Measurements from ENCODE around the gene PGPEP1. TPM values are rescaled to one million over a fixed set of nuclear protein-coding genes. Genes with fewer than 3 reads are reported as not detected.

Gene PGPEP1
- total and polyA plus RNA-seq, 10 of the 15 experiments (the other 5 are each of a cell fraction or from before 2014, with no cell fraction given) = 13.8 to 39.4 (median 17.0) TPM

DNA sequence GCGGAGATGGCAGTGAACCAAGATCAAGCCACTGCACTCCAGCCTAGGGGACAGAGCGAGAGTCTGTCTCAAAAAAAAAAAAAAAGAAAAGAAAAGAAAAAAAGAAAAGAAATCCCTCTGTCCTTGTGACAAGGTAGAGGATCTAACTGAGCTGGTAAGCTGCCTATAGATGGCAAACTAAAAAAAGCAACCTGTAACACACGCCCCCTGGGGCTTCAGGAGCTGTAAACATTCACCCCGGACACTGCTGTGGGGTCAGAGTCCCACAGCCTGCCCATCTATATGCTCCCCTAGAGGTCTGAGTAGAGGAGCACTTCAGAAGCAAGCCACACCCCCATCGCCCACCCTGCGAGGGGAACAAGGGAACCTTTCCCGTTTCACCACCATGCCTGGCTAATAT, 4.3 kb upstream of the PGPEP1 start (continued):
- TF ChIP-seq SREBF2 (IDR thresholded peaks at IDR 0.05; ENCODE audit: low read length) = no peak
- TF ChIP-seq, protein P1, sequence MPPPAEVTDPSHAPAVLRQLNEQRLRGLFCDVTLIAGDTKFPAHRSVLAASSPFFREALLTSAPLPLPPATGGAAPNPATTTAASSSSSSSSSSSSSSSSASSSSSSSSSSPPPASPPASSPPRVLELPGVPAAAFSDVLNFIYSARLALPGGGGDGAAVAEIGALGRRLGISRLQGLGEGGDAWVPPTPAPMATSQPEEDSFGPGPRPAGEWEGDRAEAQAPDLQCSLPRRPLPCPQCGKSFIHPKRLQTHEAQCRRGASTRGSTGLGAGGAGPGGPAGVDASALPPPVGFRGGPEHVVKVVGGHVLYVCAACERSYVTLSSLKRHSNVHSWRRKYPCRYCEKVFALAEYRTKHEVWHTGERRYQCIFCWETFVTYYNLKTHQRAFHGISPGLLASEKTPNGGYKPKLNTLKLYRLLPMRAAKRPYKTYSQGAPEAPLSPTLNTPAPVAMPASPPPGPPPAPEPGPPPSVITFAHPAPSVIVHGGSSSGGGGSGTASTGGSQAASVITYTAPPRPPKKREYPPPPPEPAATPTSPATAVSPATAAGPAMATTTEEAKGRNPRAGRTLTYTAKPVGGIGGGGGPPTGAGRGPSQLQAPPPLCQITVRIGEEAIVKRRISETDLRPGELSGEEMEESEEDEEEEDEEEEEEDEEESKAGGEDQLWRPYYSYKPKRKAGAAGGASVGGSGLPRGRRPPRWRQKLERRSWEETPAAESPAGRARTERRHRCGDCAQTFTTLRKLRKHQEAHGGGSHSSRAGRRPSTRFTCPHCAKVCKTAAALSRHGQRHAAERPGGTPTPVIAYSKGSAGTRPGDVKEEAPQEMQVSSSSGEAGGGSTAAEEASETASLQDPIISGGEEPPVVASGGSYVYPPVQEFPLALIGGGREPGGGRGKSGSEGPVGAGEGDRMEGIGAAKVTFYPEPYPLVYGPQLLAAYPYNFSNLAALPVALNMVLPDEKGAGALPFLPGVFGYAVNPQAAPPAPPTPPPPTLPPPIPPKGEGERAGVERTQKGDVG (CRISPR knock-in tag; IDR thresholded peaks at IDR 0.05) = no peak

DNA sequence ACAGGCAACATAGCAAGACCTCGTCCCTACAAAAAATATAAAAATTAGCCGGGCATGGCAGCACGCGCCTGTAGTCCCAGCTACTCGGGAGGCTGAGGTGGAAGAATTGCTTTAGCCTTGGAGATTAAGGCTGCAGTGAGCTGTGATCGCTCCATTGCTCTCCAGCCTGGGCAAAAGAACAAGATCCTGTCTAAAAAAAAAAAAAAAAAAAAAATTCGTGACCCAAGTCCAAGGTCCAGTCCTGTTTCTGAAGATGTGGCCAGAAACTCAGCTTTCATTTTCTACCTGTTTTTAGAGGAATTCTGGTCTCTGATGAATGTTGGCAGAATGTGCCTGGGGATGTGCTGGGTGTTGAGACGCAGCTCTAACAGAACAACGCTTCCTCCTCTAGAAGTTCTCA, 1.9 kb upstream of the PGPEP1 start:
- BruUV-seq (replicated peaks) = no TSS peak
- H3K27me3 ChIP-seq (replicated peaks in 1 of 2; ENCODE audit: control insufficient read depth in 2 of 2, insufficient read depth in 2 of 2, low read length in 1 of 2) = no peaks in the 10 kb centered on the region
- CTCF ChIA-PET = interaction anchor here (0.9 to 3.3 kb wide), 11 partner anchors 10 to 113 kb away, joined by 3 to 56 read pairs (median 6); partner anchors contain the start of genes GDF15, JUND, LRRC25 and LSM4
- DNase-seq (ENCODE audit: low read depth, low spot score) (no peak), FAIRE-seq (no peak), ATAC-seq (no peak)
- SMC1A ChIA-PET (ENCODE audit: uncharacterized antibody, unreplicated experiment) = interaction anchor here (0.6 to 3.8 kb wide), 8 partner anchors 9 to 315 kb away, joined by 3 to 42 read pairs (median 7); partner anchors contain the start of genes JUND and LSM4
- H3K36me3 ChIP-seq (ENCODE audit: control insufficient read depth in 2 of 2, insufficient read depth in 2 of 2, low read length in 1 of 2) = no peaks in the 10 kb centered on the region
- H2AFZ ChIP-seq (ENCODE audit: control insufficient read depth, low read depth, low read length) = no peak overlapping the region
- intact Hi-C loops (cut with micrococcal nuclease; ENCODE audit: unreplicated experiment) = loop anchor here (2.0 kb wide), 1 partner anchor 70 kb away; no protein-coding TSS in a partner anchor
- POLR2A ChIA-PET = interaction anchor here (0.6 to 6.0 kb wide), 11 partner anchors 8 to 155 kb away, joined by 3 to 46 read pairs (median 4); partner anchors contain the start of gene JUND
- peaks cover 11% of the 10 kb centered on the region for H3K79me2 ChIP-seq (ENCODE audit: control insufficient read depth, insufficient read depth, low read length)
- H3K9ac ChIP-seq (ENCODE audit: control insufficient read depth, insufficient read depth, low read length) = no peak overlapping the region
- 94% methylated on average over 7 of the region's 9 CpGs for WGBS (ENCODE audit: insufficient coverage, insufficient replicate concordance, low lambda C conversion rate, missing lambda C conversion rate)
- no peak overlapping the region for H3K27ac ChIP-seq (ENCODE audit: control insufficient read depth, insufficient read depth)
- H3K4me2 ChIP-seq (ENCODE audit: control insufficient read depth, insufficient read depth) = no peak overlapping the region
- in situ Hi-C loops (cut with MboI) = no loop called here
- no peaks in the 10 kb centered on the region for H4K20me1 ChIP-seq (ENCODE audit: control insufficient read depth, insufficient read depth)
- no peaks in the 10 kb centered on the region for H3K9me3 ChIP-seq (replicated peaks; ENCODE audit: control insufficient read depth, insufficient read depth, low read length)
- H3K4me3 ChIP-seq = no peak overlapping the region
- peaks cover 14% of the 10 kb centered on the region for H3K4me1 ChIP-seq (ENCODE audit: control insufficient read depth, insufficient read depth, low read length)
- RAD21 ChIA-PET (ENCODE audit: unreplicated experiment) = interaction anchor here (0.6 to 3.1 kb wide), 8 partner anchors 10 to 100 kb away, joined by 3 to 31 read pairs (median 6); partner anchors contain the start of gene JUND
- TF ChIP-seq, protein P2, sequence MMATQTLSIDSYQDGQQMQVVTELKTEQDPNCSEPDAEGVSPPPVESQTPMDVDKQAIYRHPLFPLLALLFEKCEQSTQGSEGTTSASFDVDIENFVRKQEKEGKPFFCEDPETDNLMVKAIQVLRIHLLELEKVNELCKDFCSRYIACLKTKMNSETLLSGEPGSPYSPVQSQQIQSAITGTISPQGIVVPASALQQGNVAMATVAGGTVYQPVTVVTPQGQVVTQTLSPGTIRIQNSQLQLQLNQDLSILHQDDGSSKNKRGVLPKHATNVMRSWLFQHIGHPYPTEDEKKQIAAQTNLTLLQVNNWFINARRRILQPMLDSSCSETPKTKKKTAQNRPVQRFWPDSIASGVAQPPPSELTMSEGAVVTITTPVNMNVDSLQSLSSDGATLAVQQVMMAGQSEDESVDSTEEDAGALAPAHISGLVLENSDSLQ (IDR thresholded peaks at IDR 0.05) = no peak
- no peak for TF ChIP-seq CHD2 (IDR thresholded peaks at IDR 0.05; ENCODE audit: borderline replicate concordance, low read depth, low read length)
- no peak for TF ChIP-seq NFXL1 (IDR thresholded peaks at IDR 0.05; ENCODE audit: borderline replicate concordance)
- no peak for TF ChIP-seq ZNF217 (IDR thresholded peaks at IDR 0.05)
- TF ChIP-seq, protein P3, sequence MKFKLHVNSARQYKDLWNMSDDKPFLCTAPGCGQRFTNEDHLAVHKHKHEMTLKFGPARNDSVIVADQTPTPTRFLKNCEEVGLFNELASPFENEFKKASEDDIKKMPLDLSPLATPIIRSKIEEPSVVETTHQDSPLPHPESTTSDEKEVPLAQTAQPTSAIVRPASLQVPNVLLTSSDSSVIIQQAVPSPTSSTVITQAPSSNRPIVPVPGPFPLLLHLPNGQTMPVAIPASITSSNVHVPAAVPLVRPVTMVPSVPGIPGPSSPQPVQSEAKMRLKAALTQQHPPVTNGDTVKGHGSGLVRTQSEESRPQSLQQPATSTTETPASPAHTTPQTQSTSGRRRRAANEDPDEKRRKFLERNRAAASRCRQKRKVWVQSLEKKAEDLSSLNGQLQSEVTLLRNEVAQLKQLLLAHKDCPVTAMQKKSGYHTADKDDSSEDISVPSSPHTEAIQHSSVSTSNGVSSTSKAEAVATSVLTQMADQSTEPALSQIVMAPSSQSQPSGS (IDR thresholded peaks at IDR 0.05; ENCODE audit: low read length) = no peak
- TF ChIP-seq MYB (IDR thresholded peaks at IDR 0.05; ENCODE audit: borderline replicate concordance, low read depth, low read length) = no peak
- TF ChIP-seq NFYA (IDR thresholded peaks at IDR 0.05; ENCODE audit: borderline replicate concordance, low read depth, low read length) = no peak
- no peak for TF ChIP-seq STAT1 (conservative IDR thresholded peaks at IDR 0.05)
- no peak for TF ChIP-seq CBX5 (IDR thresholded peaks at IDR 0.05; ENCODE audit: low read depth)
- no peak for TF ChIP-seq POLR2A (IDR thresholded peaks at IDR 0.05; ENCODE audit: low read depth, low read length)
- TF ChIP-seq EP300 (IDR thresholded peaks at IDR 0.05; ENCODE audit: borderline replicate concordance in 1 of 2, control insufficient read depth in 1 of 2, low read depth in 2 of 2, low read length in 2 of 2) = no peak
- no peak for TF ChIP-seq STAT3 (IDR thresholded peaks at IDR 0.05; ENCODE audit: low read depth, low read length)
- TF ChIP-seq SRF (IDR thresholded peaks at IDR 0.05; ENCODE audit: low read depth in 2 of 2, low read length in 2 of 2) = no peak
- no peak for TF ChIP-seq SREBF2 (IDR thresholded peaks at IDR 0.05; ENCODE audit: low read length)
- TF ChIP-seq CEBPB (IDR thresholded peaks at IDR 0.05; ENCODE audit: borderline replicate concordance in 1 of 2, low read depth in 2 of 2, low read length in 2 of 2) = no peak
